GM12891 (cell line): ENCODE data around the gene TTC23.

Experiments
- PAX5 ChIP-seq: IDR thresholded peaks from 2 replicates; pipeline ENCODE4 v1.6.1; 2011; ENCODE audit warnings: low read length, moderate library complexity, mild to moderate bottlenecking; ENCODE audit not compliant: insufficient read depth, severe bottlenecking
- POLR2A ChIP-seq: IDR thresholded peaks from 2 replicates; pipeline ENCODE4 v1.6.1; 2011; ENCODE audit warnings: low read depth, low read length, control low read depth
- POLR2AphosphoS5 ChIP-seq: IDR thresholded peaks from 2 replicates; pipeline ENCODE4 v1.6.1; 2011; ENCODE audit warnings: low read depth, low read length, control low read depth
- POU2F2 ChIP-seq: IDR thresholded peaks from 2 replicates; pipeline ENCODE4 v1.6.1; 2011; ENCODE audit warnings: low read depth, mild to moderate bottlenecking, control low read depth, low read length, moderate library complexity
- TAF1 ChIP-seq: IDR thresholded peaks from 2 replicates; pipeline ENCODE4 v1.6.1; 2011; ENCODE audit warnings: low read depth, low read length, control low read depth

- TF ChIP-seq POLR2AphosphoS5 = no peak
- no peak for TF ChIP-seq TAF1
- no peak for TF ChIP-seq PAX5
- TF ChIP-seq POLR2A = no peak
- TF ChIP-seq POU2F2 = no peak
Measured at GRCh38 chr15:99110581-99111320, 138.6 kb downstream of the TTC23 start.
